Measurements from ENCODE around the gene IL17D. TPM values are rescaled to one million over a fixed set of nuclear protein-coding genes. Genes with fewer than 3 reads are reported as not detected.

Gene IL17D
- total and polyA plus RNA-seq, 4 donors = 0.05 to 0.19 (median 0.14) TPM

- H3K36me3 ChIP-seq (ENCODE audit: control insufficient read depth in 4 of 4, insufficient read depth in 3 of 4, low read depth in 1 of 4, low read length in 3 of 4) = peaks cover 0 to 4% (median 0%) of the 10 kb centered on the region in 4 donors
- H3K4me3 ChIP-seq (ENCODE audit: low read depth in 1 of 3, low read length in 3 of 3) = no peak overlapping the region
- no peaks in the 10 kb centered on the region for H3K9me3 ChIP-seq (ENCODE audit: control insufficient read depth in 4 of 4, low read length in 3 of 4)
- H3K9ac ChIP-seq (ENCODE audit: low read depth in 1 of 2, low read length in 2 of 2) = no peak overlapping the region
- TF ChIP-seq CTCF (IDR thresholded peaks at IDR 0.05; ENCODE audit: low read depth, low read length, missing input control) (no peak), JUND (IDR thresholded peaks at IDR 0.05) (no peak), REST (IDR thresholded peaks at IDR 0.05) (no peak), ZBTB33 (IDR thresholded peaks at IDR 0.05) (no peak), HNF4A (conservative IDR thresholded peaks at IDR 0.05) (no peak), RAD21 (IDR thresholded peaks at IDR 0.05) (no peak), RXRA (IDR thresholded peaks at IDR 0.05) (no peak)
- TF ChIP-seq, protein P1, sequence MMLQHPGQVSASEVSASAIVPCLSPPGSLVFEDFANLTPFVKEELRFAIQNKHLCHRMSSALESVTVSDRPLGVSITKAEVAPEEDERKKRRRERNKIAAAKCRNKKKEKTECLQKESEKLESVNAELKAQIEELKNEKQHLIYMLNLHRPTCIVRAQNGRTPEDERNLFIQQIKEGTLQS (IDR thresholded peaks at IDR 0.05) = no peak
- DNase-seq (ENCODE audit: low spot score) = no peak
- H3K27ac ChIP-seq (ENCODE audit: low read depth in 1 of 2, low read length in 2 of 2) = no peak overlapping the region
- WGBS = 83% methylated on average over 2 of the region's 2 CpGs
- peaks cover 0 to 9% (median 0%) of the 10 kb centered on the region in 4 donors for H3K4me1 ChIP-seq (ENCODE audit: control insufficient read depth in 4 of 4, insufficient read depth in 4 of 4, low read length in 3 of 4)
- H3K27me3 ChIP-seq (ENCODE audit: control insufficient read depth in 4 of 4, insufficient read depth in 4 of 4, low read length in 3 of 4) = no peaks in the 10 kb centered on the region
These were observed 65.6 kb downstream of the IL17D start for GRCh38 chr13:20769091-20769490.

DNA sequence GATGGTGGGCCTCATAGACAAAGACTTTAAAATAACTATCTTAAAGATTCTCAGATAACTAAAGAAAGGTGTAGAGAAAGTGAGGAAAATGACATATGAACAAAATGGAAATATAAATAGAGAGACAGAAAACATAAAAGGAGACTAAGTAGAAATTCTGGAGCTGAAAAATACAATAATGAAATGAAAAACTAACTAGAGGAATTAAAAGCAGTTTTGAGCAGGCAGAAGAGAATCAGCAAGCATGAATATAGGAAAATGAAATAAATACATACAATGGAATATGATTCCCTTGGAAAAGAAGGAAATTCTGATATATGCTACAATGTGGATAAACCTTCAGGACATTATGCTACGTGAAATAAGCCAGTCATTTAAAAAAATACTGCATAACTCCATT, 66.3 kb downstream of the IL17D start:
- 99% methylated on average over 1 of the region's 1 CpG for WGBS
- TF ChIP-seq RAD21 (IDR thresholded peaks at IDR 0.05) (no peak), ZBTB33 (IDR thresholded peaks at IDR 0.05) (no peak), FOXA2 (IDR thresholded peaks at IDR 0.05) (no peak), JUND (IDR thresholded peaks at IDR 0.05) (no peak), GABPA (IDR thresholded peaks at IDR 0.05 in 1 of 2, conservative IDR thresholded peaks at IDR 0.05 in 1 of 2) (no peak), FOXA1 (IDR thresholded peaks at IDR 0.05) (no peak), HNF4A (conservative IDR thresholded peaks at IDR 0.05) (no peak), TAF1 (conservative IDR thresholded peaks at IDR 0.05) (no peak), RXRA (IDR thresholded peaks at IDR 0.05) (no peak), REST (IDR thresholded peaks at IDR 0.05) (no peak), EGR1 (IDR thresholded peaks at IDR 0.05; ENCODE audit: low read depth in 2 of 2) (no peak)
- TF ChIP-seq, protein P1 (IDR thresholded peaks at IDR 0.05) = no peak
- TF ChIP-seq, protein P2, sequence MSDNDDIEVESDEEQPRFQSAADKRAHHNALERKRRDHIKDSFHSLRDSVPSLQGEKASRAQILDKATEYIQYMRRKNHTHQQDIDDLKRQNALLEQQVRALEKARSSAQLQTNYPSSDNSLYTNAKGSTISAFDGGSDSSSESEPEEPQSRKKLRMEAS (IDR thresholded peaks at IDR 0.05) = no peak

More for the DNA sequence above, 66.3 kb downstream of the IL17D start:
- Histone ChIP-seq H3K9me3 (ENCODE audit: control insufficient read depth in 4 of 4, low read length in 3 of 4) (no peaks in the 10 kb centered on the region), H3K9ac (ENCODE audit: low read depth in 1 of 2, low read length in 2 of 2) (no peak overlapping the region), H3K4me1 (ENCODE audit: control insufficient read depth in 4 of 4, insufficient read depth in 4 of 4, low read length in 3 of 4) (peaks cover 0 to 9% (median 0%) of the 10 kb centered on the region in 4 donors), H3K27me3 (ENCODE audit: control insufficient read depth in 4 of 4, insufficient read depth in 4 of 4, low read length in 3 of 4) (no peaks in the 10 kb centered on the region), H3K4me3 (ENCODE audit: low read depth in 1 of 3, low read length in 3 of 3) (no peak overlapping the region), H3K36me3 (ENCODE audit: control insufficient read depth in 4 of 4, insufficient read depth in 3 of 4, low read depth in 1 of 4, low read length in 3 of 4) (peaks cover 0 to 4% (median 0%) of the 10 kb centered on the region in 4 donors), H3K27ac (ENCODE audit: low read depth in 1 of 2, low read length in 2 of 2) (no peak overlapping the region)
- DNase-seq (ENCODE audit: low spot score) = no peak

Data from liver (tissue), 9 donors.